GM18505 (cell line): Measurements from ENCODE around the gene TMEM134.
A peak's percentile ranks its signal among the peaks of the same experiment; 100 is the strongest.
"Not testable (repeated sequence)": the region's sequence is repeated elsewhere in the genome, so short reads cannot be mapped to it uniquely, and the experiment has no call there.

Experiments used
- ATAC-seq: cut with Tn5 transposase; IDR thresholded peaks from one replicate; pipeline ENCODE4 v1.9.1; 2021; ENCODE audit not compliant: unreplicated experiment
- POLR2A ChIP-seq: IDR thresholded peaks from 4 replicates; pipeline ENCODE4 v1.6.1; 2011; ENCODE audit warnings: borderline replicate concordance; ENCODE audit not compliant: insufficient read depth, insufficient read length; ENCODE audit errors: extremely low read depth

The TMEM134 gene, protein sequence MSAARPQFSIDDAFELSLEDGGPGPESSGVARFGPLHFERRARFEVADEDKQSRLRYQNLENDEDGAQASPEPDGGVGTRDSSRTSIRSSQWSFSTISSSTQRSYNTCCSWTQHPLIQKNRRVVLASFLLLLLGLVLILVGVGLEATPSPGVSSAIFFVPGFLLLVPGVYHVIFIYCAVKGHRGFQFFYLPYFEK

DNA sequence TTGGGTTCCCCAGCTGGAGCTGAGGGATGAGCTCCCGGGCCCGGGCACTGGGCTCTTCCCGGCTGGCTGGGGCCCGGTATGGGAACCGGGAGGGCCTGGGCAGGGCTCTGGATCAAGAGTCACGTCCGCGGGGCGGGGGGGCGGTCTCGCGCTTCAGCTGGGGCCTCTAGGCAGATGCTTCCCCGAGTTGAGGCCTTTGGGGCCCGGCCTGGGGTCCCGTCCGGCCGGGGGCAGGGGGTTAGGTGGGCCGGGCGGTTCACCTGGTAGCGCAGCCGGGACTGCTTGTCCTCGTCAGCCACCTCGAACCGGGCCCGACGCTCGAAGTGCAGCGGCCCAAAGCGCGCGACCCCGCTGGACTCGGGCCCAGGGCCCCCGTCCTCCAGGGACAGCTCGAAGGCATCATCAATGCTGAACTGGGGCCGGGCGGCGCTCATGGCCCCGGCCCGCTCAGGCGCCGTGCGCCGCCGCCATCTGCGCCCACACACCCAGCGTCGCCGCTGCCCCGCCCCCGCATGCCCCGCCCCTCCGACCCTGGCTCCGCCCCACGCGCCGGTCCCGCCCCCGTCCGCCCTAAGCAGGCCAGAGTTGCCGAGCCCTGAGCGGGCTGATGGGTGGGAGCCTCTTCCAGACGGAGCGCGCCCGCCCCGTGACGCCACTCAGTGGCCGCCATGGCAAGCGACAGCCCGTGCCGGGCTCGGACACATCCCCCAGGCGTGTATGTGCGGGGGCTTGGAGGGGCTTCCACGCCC lies at the start of gene TMEM134:
Gene TMEM134 (minus strand): TSS at position 493 of the 749 bp plus-strand sequence. CDS start 59 bp downstream, at position 434.
- peak; percentile 54 for ATAC-seq
- TF ChIP-seq POLR2A, result peak; percentile 88

DNA sequence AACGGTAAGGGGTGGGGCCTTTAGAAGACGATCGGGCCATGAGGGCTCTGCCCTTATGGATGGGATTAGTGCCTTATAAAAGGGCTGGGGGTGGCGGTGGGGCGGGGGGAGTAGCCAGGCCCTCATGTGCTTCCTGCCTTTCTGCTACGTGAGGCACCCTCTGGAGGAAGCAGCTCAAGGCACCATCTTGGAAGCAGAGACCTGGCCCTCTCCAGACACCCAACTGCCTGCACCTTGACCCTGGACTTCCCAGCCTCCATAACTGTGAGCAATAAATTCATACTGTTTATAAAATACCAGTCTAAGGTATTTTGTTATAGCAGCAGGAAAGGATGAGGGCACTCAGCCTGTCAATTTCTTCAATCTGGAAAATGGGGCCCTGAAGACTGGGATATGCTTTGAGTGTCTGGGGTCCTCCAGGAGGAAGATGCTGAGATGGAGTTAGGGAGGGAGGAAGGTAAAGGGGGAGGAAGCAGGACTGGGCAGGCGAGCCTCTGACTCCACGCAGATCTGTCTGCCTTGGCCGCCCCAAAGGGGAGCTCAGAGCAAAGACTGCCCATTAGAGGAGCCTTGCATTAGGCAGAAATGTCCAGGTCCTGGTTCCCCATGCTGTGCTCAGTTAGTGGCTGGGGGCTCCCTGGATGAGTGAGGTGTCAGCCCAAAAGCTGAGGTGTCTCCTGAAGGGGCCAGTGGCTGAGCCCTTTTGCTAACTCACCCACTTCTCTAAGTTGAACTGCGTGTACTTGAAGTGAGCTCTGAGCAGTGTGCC lies 48.9 kb upstream of the TMEM134 start:
- TF ChIP-seq POLR2A, result no peak
- no peak for ATAC-seq

DNA sequence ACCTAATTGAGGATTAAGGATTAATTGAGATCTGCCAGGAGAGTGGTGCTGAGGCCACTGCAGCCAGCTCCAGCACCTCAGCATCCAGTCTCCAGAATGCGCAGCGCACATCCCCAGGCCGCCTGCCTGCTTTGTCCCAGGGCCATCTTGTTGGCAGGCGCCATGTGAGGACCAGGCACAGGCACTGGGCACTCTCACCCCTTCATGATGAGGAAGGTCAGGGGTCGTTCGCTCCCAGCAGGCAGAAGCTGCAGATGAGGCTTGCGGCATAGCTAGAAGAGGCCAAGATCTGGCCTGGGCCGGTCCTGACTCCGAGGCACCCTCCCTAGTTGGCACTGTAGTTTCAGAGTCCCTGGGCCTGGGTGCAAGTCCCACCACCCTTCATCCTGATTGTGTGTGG lies 47.8 kb upstream of the TMEM134 start:
- no peak for ATAC-seq
- TF ChIP-seq POLR2A, result no peak

DNA sequence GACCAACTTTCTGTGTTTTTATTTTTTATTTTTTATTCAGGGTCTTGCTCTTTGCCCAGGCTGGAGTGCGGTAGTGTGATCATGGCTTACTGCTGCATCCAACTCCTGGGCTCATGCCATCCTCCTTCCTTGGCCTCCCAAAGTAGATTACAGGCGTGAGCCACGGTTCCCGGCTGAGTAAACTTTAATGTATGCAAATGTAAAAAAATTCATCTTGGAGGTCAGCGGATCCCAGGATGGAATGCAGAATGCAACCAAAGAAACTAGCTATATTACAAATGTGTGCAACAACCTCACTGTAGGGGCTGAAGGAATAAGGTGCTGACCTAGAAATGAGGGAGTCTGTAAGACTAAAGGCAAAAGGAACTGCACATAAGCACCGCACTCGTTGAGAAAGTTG lies 45.1 kb upstream of the TMEM134 start:
- no peak for ATAC-seq
- TF ChIP-seq POLR2A, result no peak

DNA sequence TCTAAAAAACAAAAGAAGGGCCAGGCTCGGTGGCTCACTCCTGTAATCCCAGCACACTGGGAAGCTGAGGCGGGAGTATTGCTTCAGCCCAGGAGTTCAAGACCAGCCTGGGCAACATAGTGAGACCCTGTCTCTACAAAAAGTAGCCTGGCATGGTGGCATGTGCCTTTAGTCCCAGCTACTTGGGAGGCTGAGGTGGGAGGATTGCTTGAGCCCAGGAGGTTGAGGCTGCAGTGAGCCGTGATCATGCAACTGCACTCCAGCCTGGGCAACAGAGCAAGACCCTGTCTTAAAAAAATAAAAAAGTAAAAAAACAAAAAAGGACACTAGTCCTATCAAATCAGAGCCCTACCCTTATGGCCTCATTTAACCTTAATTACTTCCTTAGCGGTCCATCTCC lies 42.5 kb upstream of the TMEM134 start:
- ATAC-seq, result not testable (repeated sequence)

DNA sequence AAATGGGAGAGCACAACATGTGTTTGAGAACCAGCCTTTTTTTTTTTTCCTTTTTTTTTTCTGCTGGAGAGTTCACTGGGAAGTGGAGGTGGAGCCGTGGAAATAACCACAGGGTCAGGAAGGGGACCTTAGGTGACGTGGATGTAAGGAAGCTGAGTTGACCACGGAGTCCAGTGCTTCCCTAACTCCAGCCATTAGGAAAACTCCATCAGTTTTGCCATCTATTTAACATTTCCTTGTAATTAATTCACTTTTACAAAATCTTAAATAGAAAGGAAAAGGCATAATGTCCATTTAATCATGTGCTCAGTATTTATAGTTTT lies 40.9 kb upstream of the TMEM134 start:
- TF ChIP-seq POLR2A, result no peak
- ATAC-seq, result no peak

DNA sequence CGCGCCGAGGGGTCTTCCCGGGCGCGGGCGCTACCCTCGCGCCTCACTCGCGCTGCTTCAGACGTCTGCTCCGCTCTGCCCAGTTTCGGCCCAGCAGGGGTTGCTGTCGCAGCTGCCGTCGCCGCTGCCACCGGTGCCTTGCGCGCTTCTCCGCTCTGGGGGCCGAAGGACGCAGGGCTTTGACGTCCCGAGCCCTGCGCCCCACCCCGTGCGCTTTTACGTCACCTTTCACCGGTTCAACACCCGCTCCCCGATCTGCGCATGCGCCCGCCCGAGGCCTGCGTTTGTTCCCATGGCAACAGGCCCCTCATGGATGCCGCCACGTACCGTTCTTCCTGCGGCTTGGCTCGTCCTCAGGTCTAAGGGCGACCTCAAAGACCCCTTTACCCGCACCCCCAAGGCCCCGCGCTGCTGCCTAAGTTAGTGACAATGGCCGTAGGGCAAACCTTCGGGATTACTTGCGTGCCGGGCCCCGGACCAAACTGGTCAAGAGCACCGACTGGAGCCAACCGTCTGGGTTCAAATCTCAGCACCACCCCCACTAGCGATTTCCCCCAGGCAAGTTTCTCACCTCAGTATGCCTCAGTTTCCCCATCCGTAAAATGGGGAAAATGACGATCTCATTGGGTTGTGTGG lies 39.6 kb upstream of the TMEM134 start:
- no peak for TF ChIP-seq POLR2A
- peak; percentile 42 for ATAC-seq

DNA sequence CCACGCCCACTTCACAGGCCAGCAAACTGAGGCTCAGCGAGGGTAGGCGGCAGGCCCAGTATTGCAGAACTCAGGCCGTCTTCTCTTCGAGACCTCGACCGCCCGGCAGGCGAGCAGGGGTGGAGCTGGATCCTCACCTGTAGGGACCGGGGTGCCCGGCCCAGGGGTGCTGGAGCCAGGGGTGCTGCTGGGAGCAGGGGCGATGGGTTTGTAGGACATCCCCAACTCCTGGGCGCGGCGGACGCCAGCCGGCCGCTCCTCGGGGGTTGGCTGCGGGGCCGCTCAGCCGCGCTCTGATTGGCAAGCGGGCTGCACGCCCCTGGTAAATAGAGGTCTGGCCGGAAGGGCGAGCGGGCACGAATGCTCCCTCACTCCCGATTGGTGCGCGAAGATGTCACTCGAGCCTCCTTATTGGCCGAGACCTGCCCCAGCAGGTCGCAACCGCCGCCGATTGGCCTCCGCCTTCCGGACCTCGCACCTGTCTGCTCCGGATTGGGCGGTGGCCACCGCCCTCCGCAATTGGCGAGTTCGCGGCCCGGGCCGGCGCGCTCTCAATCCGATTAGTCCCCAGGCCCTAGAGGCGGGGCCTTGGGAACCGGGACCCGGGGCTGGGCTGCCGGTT lies 38.9 kb upstream of the TMEM134 start, which contains the start of gene CDK2AP2:
Gene CDK2AP2 (minus strand): TSS at position 299 of the 622 bp plus-strand sequence. CDS start 80 bp downstream, at position 219.
- peak; percentile 64 for ATAC-seq
- peak; percentile 81 for TF ChIP-seq POLR2A

DNA sequence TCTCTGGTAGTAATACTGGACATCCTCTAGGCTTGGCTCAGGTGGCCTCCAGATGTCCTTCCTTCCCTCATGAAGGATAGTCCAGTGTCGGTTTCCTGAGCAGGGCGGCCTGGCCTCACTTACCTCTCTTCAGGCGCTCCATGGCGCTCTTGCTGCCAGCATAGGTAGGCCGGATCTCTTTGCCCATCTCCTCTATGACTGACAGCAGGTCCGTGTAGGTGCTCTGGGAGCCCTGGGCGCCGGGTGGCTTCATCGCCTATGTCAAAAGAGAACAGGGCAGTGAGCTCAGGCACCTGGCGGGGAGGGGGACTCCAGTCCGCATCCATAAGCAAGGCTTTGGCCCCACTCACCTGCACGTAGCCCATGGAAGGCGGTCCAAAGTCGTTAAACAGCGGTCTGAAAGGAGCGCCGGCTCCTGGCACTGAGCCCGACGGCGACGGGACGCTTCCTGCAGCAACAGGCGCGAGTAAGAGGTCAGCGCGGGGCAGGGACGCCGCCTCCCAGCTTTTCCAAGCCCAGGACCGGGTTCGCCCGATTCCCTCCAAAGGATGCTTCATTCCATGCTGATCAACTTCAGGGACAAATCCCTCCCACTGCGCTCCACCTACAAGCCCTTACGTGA lies 38.3 kb upstream of the TMEM134 start:
- no peak for TF ChIP-seq POLR2A
- ATAC-seq, result no peak

DNA sequence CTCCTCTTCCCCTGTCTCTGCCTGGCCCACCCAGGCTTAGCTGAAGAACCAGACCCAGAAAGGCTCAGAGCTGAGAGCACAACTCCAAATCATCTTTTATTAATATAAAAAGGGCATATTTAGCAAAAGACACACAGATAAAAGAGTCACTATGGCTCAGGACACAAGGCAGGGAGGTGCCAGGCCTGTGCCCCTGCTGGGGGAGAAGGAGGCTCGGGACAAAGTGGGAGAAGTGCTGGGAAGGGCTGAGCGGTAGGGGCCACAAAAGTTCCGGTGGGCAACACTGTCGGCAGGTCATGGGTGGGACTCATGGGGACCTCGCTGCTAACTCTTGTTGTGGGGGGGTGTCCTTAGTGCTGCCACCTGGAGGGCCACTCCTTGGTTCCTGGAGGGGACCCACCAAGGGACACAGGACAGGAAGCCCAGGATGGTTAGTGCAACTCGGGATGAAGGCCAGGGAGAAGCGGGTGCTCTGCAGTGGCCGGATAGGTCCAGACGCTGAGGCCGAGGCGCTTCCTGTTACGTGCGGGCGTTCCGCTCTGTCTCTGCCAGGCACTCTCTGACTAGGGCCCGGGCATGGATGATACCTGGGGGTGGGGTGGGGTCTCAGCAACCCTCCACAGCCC lies 37.5 kb upstream of the TMEM134 start:
- ATAC-seq, result no peak
- TF ChIP-seq POLR2A, result no peak

DNA sequence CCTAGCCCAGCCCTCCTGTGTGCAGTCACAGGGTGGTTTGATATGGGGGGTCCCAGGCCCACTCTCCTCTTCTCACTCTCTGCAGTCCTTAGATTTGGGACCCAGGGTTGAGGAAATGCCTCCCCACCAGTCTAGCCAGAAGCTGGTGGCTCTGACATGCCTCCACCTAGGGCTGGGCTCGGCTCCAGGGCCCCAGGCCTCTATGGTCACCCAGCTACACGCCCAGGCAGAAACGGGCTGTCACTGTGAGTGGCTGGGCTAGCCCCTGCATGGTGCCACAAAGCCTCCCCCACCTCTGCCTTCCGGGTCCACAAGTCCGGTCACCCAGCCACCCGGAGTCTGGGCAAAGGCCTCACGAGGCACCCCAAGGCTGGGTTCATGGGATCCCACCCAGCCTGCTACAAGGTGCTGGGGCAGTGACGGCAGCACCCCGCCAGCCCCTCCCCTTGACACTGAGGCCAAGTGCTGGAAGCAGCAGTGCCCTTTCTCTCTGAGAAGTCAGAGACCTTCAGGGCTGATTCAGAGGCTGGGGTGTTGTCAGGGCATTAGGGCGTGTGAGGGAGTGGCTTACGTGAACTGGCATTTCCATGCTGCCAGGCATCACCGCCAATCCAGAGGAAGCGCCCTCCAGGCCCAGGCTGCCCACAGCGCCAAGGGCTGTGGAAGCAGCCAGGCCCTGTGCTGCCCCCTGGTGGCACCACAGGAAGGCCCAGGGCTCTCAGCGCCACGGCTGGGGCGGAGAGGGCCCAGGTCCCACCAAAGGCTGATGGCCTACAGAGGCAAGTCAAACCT lies 36.8 kb upstream of the TMEM134 start:
- TF ChIP-seq POLR2A, result no peak
- ATAC-seq, result no peak

DNA sequence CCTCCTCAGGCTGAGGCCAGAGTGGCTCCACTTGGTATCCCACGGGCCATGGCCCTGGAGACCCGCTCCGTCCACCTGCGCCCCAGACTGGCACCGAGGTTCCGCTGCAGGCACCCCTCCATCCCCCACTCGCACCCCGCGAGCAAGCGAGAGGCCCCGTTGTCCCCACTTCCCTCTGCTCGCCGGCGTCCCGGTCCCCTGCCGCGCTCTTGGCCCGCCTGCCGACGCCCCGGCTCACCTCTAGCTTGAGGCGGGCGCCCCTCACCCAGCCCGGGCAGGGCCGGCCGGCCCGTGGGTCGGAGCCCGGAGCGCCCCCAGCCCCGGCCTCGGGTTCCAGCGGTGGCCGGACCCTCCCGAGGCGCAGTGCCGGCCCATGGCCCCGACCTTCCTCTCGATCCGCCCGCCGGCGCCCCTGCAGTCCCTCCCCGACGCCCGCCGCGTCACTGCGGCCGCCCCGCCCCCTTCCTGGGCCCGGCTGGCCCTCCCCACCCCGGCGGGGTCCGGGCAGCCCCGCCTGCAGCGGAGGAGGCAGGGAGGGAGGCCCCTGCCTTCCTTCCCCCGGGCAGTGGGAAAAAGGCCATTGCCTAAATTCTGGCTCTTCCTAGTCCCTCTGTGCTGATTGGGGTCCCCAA lies 36.0 kb upstream of the TMEM134 start, which contains the start of gene PITPNM1:
Gene PITPNM1 (minus strand): TSS at position 414 of the 632 bp plus-strand sequence. CDS start 1,183 bp downstream, outside the sequence.
- ATAC-seq, result no peak

More for the DNA sequence above, 36.0 kb upstream of the TMEM134 start, which contains the start of gene PITPNM1:
- peak; percentile 18 for TF ChIP-seq POLR2A
